Left lung (tissue), 10 donors: ENCODE measurements around the gene PLD1. TPM values are rescaled to one million over a fixed set of nuclear protein-coding genes. Genes with fewer than 3 reads are reported as not detected.

ENCODE experiments used
- ATAC-seq: fragments of 200-7000 bp; cut with Tn5 transposase; one replicate; pipeline ENCODE4 v1.9.1; 2020; ENCODE audit warnings: moderate library complexity
- DNase-seq, 4 donors: peaks; one replicate each; pipeline ENCODE4 v3.0.0-alpha.2; 2013 to 2020
- H3K27ac ChIP-seq, 2 donors: fragments of 200-600 bp; sonication (generic) in 1 of 2; one replicate each; pipeline versions ENCODE4 v1.5.0 to v1.8.0; 2020 to 2021
- H3K27me3 ChIP-seq, 2 donors: fragments of 200-600 bp; sonication (generic) in 1 of 2; one replicate each; pipeline versions ENCODE4 v1.5.0 to v1.8.0; 2020 to 2021
- H3K36me3 ChIP-seq, 2 donors: fragments of 200-600 bp; sonication (generic) in 1 of 2; one replicate each; pipeline versions ENCODE4 v1.5.0 to v1.8.0; 2020 to 2021
- H3K4me1 ChIP-seq, 2 donors: fragments of 200-600 bp; one replicate each; pipeline ENCODE4 v1.8.0; 2021
- H3K4me3 ChIP-seq, 2 donors: fragments of 200-600 bp; sonication (generic) in 1 of 2; one replicate each; pipeline versions ENCODE4 v1.5.0 to v1.8.0; 2020 to 2021; ENCODE audit warnings: mild to moderate bottlenecking in 1 of 2
- H3K9me3 ChIP-seq, 2 donors: fragments of 200-600 bp; sonication (generic) in 1 of 2; one replicate each; pipeline versions ENCODE4 v1.5.0 to v1.8.0; 2020 to 2021
- CTCF ChIP-seq, 2 donors: fragments of 200-600 bp; sonication (generic) in 1 of 2; IDR thresholded peaks; one replicate each; pipeline versions ENCODE4 v1.5.0 to v1.8.0; 2021; ENCODE audit warnings: antibody characterized with exemption in 2 of 2
- intact Hi-C, 2 donors: fragments of 100-400 bp; cut with DNase I; formaldehyde crosslinking; loops; one replicate each; pipeline versions ENCODE4 v1.11.2 to v1.14.2; 2022
- polyA plus RNA-seq, 6 donors: library from polyadenylated mRNA; unstranded; fragments of 120-200 nt; gene quantifications; one replicate each; pipeline ENCODE4 v1.2.1, GENCODE V29; 2013; ENCODE audit not compliant: insufficient read length in 6 of 6
- total RNA-seq, 2 donors: library from RNA; stranded (reverse); fragmentation: NEBNext Ultra II Directional; extraction: Animal tissue kit (Norgen Biotek cat#: 25700); gene quantifications; one replicate each; pipeline ENCODE4 v1.2.1, GENCODE V29; 2021
- donor health status: DM: no; HTN: yes; CAD: no.
- donor health status: DM: no; HTN: no; CAD: no.

Gene PLD1
- total and polyA plus RNA-seq, 8 donors: 2.9 to 18.7 (median 5.8) TPM

GRCh38 chr3:171648069-171648468 is 162.2 kb downstream of the PLD1 start:
- DNase-seq (no peak), ATAC-seq (no peak)
- no peaks in the 10 kb centered on the region for H3K9me3 ChIP-seq
- no peaks in the 10 kb centered on the region for H3K27me3 ChIP-seq
- no peak for TF ChIP-seq CTCF (IDR thresholded peaks at IDR 0.05)
- H3K4me3 ChIP-seq: no peak overlapping the region
- H3K36me3 ChIP-seq: peaks cover 0 to 5% of the 10 kb centered on the region in 2 donors
- H3K27ac ChIP-seq: no peak overlapping the region
- intact Hi-C loops: loop anchor here in 1 of 2 donors (10.0 kb wide), 1 partner anchor 127 kb away; no protein-coding TSS in a partner anchor
- H3K4me1 ChIP-seq: no peaks in the 10 kb centered on the region

GRCh38 chr3:171646357-171647133 is 163.7 kb downstream of the PLD1 start:
- Histone ChIP-seq H3K4me1 (no peaks in the 10 kb centered on the region), H3K36me3 (peaks cover 0 to 16% of the 10 kb centered on the region in 2 donors), H3K27ac (no peak overlapping the region), H3K27me3 (no peaks in the 10 kb centered on the region), H3K9me3 (no peaks in the 10 kb centered on the region), H3K4me3 (no peak overlapping the region)
- ATAC-seq: peak; percentile 78
- intact Hi-C loops: loop anchor here in 1 of 2 donors (10.0 kb wide), 1 partner anchor 128 kb away; no protein-coding TSS in a partner anchor
- TF ChIP-seq CTCF (IDR thresholded peaks at IDR 0.05): peak; percentile 40 to 63
- DNase-seq: peak in 2 of 4 donors; percentile 34 to 54

- Histone ChIP-seq H3K4me3 (no peak overlapping the region), H3K36me3 (peaks cover 0 to 25% of the 10 kb centered on the region in 2 donors), H3K27me3 (no peaks in the 10 kb centered on the region), H3K9me3 (no peaks in the 10 kb centered on the region), H3K27ac (no peak overlapping the region), H3K4me1 (no peaks in the 10 kb centered on the region)
- DNase-seq (no peak), ATAC-seq (no peak)
- intact Hi-C loops: loop anchor here in 1 of 2 donors (10.0 kb wide), 1 partner anchor 130 kb away; no protein-coding TSS in a partner anchor
- no peak for TF ChIP-seq CTCF (IDR thresholded peaks at IDR 0.05)
These were observed 165.6 kb downstream of the PLD1 start for GRCh38 chr3:171644681-171645080.

- no peaks in the 10 kb centered on the region for H3K9me3 ChIP-seq
- no peak for TF ChIP-seq CTCF (IDR thresholded peaks at IDR 0.05)
- H3K4me1 ChIP-seq: no peaks in the 10 kb centered on the region
- ATAC-seq (no peak), DNase-seq (no peak)
- peaks cover 0 to 27% of the 10 kb centered on the region in 2 donors for H3K36me3 ChIP-seq
- no peak overlapping the region for H3K4me3 ChIP-seq
- intact Hi-C loops: loop anchor here in 1 of 2 donors (10.0 kb wide), 1 partner anchor 131 kb away; no protein-coding TSS in a partner anchor
- H3K27me3 ChIP-seq: no peaks in the 10 kb centered on the region
- H3K27ac ChIP-seq: no peak overlapping the region
These were observed 166.6 kb downstream of the PLD1 start for GRCh38 chr3:171643681-171644080.

- H3K4me3 ChIP-seq: no peak overlapping the region
- H3K27ac ChIP-seq: no peak overlapping the region
- peaks cover 0 to 33% of the 10 kb centered on the region in 2 donors for H3K36me3 ChIP-seq
- no peaks in the 10 kb centered on the region for H3K4me1 ChIP-seq
- TF ChIP-seq CTCF (IDR thresholded peaks at IDR 0.05): no peak
- DNase-seq: no peak
- H3K9me3 ChIP-seq: no peaks in the 10 kb centered on the region
- no peak for ATAC-seq
- intact Hi-C loops: loop anchor here in 1 of 2 donors (10.0 kb wide), 1 partner anchor 132 kb away; no protein-coding TSS in a partner anchor
- H3K27me3 ChIP-seq: no peaks in the 10 kb centered on the region
These were observed 167.2 kb downstream of the PLD1 start for GRCh38 chr3:171643033-171643432.
